Measurements from ENCODE around the gene PJVK. TPM values are rescaled to one million over a fixed set of nuclear protein-coding genes. Genes with fewer than 3 reads are reported as not detected.

PJVK gene
- total and polyA plus RNA-seq, 10 of the 15 experiments (the other 5 are each of a cell fraction or from before 2014, with no cell fraction given): 1.8 to 6.8 (median 3.2) TPM

- no peak overlapping the region for H3K27ac ChIP-seq (ENCODE audit: control insufficient read depth, insufficient read depth)
- ChIA-PET POLR2A (no interaction called here), RAD21 (ENCODE audit: unreplicated experiment) (interaction anchor here (1.4 kb wide), 1 partner anchor 10 kb away, joined by 3 read pairs; no protein-coding TSS in a partner anchor), CTCF (interaction anchor here (1.3 kb wide), 1 partner anchor 10 kb away, joined by 3 read pairs; no protein-coding TSS in a partner anchor), SMC1A (ENCODE audit: uncharacterized antibody, unreplicated experiment) (no interaction called here)
- 79% methylated on average over 5 of the region's 5 CpGs for WGBS (ENCODE audit: insufficient coverage, insufficient replicate concordance, low lambda C conversion rate, missing lambda C conversion rate)
- FAIRE-seq (no peak), ATAC-seq (no peak), DNase-seq (ENCODE audit: low read depth, low spot score) (no peak)
- in situ Hi-C loops (cut with MboI): no loop called here
- H3K36me3 ChIP-seq (ENCODE audit: control insufficient read depth in 2 of 2, insufficient read depth in 2 of 2, low read length in 1 of 2): no peaks in the 10 kb centered on the region
- TF ChIP-seq EED (IDR thresholded peaks at IDR 0.05; ENCODE audit: low read depth) (no peak), CREM (IDR thresholded peaks at IDR 0.05; ENCODE audit: low read depth) (no peak), SRF (IDR thresholded peaks at IDR 0.05; ENCODE audit: low read depth in 2 of 2, low read length in 2 of 2) (no peak), SIX5 (IDR thresholded peaks at IDR 0.05; ENCODE audit: low read depth, low read length, severe bottlenecking) (no peak)
- TF ChIP-seq, protein P1, sequence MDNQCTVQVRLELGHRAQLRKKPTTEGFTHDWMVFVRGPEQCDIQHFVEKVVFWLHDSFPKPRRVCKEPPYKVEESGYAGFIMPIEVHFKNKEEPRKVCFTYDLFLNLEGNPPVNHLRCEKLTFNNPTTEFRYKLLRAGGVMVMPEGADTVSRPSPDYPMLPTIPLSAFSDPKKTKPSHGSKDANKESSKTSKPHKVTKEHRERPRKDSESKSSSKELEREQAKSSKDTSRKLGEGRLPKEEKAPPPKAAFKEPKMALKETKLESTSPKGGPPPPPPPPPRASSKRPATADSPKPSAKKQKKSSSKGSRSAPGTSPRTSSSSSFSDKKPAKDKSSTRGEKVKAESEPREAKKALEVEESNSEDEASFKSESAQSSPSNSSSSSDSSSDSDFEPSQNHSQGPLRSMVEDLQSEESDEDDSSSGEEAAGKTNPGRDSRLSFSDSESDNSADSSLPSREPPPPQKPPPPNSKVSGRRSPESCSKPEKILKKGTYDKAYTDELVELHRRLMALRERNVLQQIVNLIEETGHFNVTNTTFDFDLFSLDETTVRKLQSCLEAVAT (IDR thresholded peaks at IDR 0.05): no peak
- H3K79me2 ChIP-seq (ENCODE audit: control insufficient read depth, insufficient read depth, low read length): peaks cover 3% of the 10 kb centered on the region
- no peak overlapping the region for H3K4me2 ChIP-seq (ENCODE audit: control insufficient read depth, insufficient read depth)
- no peak overlapping the region for H3K4me3 ChIP-seq
- intact Hi-C loops (cut with micrococcal nuclease; ENCODE audit: unreplicated experiment): no loop called here
- no peak overlapping the region for H2AFZ ChIP-seq (ENCODE audit: control insufficient read depth, low read depth, low read length)
- no peaks in the 10 kb centered on the region for H4K20me1 ChIP-seq (ENCODE audit: control insufficient read depth, insufficient read depth)
- peaks cover 15% of the 10 kb centered on the region for H3K4me1 ChIP-seq (ENCODE audit: control insufficient read depth, insufficient read depth, low read length)
- BruUV-seq (replicated peaks): no TSS peak
- H3K9ac ChIP-seq (ENCODE audit: control insufficient read depth, insufficient read depth, low read length): no peak overlapping the region
- H3K9me3 ChIP-seq (replicated peaks; ENCODE audit: control insufficient read depth, insufficient read depth, low read length): no peaks in the 10 kb centered on the region
- no peaks in the 10 kb centered on the region for H3K27me3 ChIP-seq (replicated peaks in 1 of 2; ENCODE audit: control insufficient read depth in 2 of 2, insufficient read depth in 2 of 2, low read length in 1 of 2)
These were observed 41.9 kb upstream of the PJVK start for GRCh38 chr2:178409261-178409660.

DNA sequence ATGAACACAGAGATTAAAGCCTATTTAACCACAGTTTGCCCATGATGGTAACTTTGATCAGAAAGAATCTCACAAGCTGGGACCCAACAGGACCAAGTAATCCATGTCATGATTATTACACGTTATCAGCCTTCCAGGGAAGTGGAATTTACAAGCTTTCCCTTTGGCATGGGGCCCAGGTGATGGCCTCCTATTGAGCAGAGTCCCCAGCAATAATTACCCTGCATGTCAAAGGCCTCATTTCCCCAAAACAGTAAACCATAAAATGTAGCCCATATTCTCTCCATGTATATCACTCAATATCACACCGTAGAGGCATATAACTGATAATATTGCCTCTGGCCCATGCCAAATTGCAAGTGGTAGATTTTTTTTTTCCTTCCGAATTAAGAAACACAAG lies 39.1 kb upstream of the PJVK start:
- Histone ChIP-seq H2AFZ (ENCODE audit: control insufficient read depth, low read depth, low read length) (no peak overlapping the region), H3K9ac (ENCODE audit: control insufficient read depth, insufficient read depth, low read length) (no peak overlapping the region), H3K36me3 (ENCODE audit: control insufficient read depth in 2 of 2, insufficient read depth in 2 of 2, low read length in 1 of 2) (no peaks in the 10 kb centered on the region; a peak in 1 of 4 replicates), H3K4me2 (ENCODE audit: control insufficient read depth, insufficient read depth) (no peak overlapping the region), H3K79me2 (ENCODE audit: control insufficient read depth, insufficient read depth, low read length) (peaks cover 20% of the 10 kb centered on the region), H3K4me1 (ENCODE audit: control insufficient read depth, insufficient read depth, low read length) (no peaks in the 10 kb centered on the region; the same call in 1 of the 2 replicates), H3K27me3 (replicated peaks in 1 of 2; ENCODE audit: control insufficient read depth in 2 of 2, insufficient read depth in 2 of 2, low read length in 1 of 2) (no peaks in the 10 kb centered on the region), H3K4me3 (no peak overlapping the region), H3K9me3 (replicated peaks; ENCODE audit: control insufficient read depth, insufficient read depth, low read length) (no peaks in the 10 kb centered on the region), H4K20me1 (ENCODE audit: control insufficient read depth, insufficient read depth) (no peaks in the 10 kb centered on the region), H3K27ac (ENCODE audit: control insufficient read depth, insufficient read depth) (no peak overlapping the region)
- in situ Hi-C loops (cut with MboI) (no loop called here), intact Hi-C loops (cut with micrococcal nuclease; ENCODE audit: unreplicated experiment) (no loop called here)
- ChIA-PET RAD21 (ENCODE audit: unreplicated experiment) (interaction anchor here (0.8 to 6.5 kb wide), 3 partner anchors 15 to 118 kb away, joined by 3 to 107 read pairs (median 4); no protein-coding TSS in a partner anchor), SMC1A (ENCODE audit: uncharacterized antibody, unreplicated experiment) (interaction anchor here (0.6 to 10.6 kb wide), 2 partner anchors 14 to 632 kb away, joined by 3 to 454 read pairs; no protein-coding TSS in a partner anchor), CTCF (interaction anchor here (12.4 kb wide), 1 partner anchor 13 kb away, joined by 702 read pairs; no protein-coding TSS in a partner anchor), POLR2A (interaction anchor here (2.1 kb wide), 1 partner anchor 13 kb away, joined by 8 read pairs; no protein-coding TSS in a partner anchor)
- FAIRE-seq: no peak
- DNase-seq (ENCODE audit: low read depth, low spot score): no peak
- 83% methylated on average over 3 of the region's 3 CpGs for WGBS (ENCODE audit: insufficient coverage, insufficient replicate concordance, low lambda C conversion rate, missing lambda C conversion rate)
- no TSS peak for BruUV-seq (replicated peaks)
- ATAC-seq: no peak
- TF ChIP-seq, protein P2, sequence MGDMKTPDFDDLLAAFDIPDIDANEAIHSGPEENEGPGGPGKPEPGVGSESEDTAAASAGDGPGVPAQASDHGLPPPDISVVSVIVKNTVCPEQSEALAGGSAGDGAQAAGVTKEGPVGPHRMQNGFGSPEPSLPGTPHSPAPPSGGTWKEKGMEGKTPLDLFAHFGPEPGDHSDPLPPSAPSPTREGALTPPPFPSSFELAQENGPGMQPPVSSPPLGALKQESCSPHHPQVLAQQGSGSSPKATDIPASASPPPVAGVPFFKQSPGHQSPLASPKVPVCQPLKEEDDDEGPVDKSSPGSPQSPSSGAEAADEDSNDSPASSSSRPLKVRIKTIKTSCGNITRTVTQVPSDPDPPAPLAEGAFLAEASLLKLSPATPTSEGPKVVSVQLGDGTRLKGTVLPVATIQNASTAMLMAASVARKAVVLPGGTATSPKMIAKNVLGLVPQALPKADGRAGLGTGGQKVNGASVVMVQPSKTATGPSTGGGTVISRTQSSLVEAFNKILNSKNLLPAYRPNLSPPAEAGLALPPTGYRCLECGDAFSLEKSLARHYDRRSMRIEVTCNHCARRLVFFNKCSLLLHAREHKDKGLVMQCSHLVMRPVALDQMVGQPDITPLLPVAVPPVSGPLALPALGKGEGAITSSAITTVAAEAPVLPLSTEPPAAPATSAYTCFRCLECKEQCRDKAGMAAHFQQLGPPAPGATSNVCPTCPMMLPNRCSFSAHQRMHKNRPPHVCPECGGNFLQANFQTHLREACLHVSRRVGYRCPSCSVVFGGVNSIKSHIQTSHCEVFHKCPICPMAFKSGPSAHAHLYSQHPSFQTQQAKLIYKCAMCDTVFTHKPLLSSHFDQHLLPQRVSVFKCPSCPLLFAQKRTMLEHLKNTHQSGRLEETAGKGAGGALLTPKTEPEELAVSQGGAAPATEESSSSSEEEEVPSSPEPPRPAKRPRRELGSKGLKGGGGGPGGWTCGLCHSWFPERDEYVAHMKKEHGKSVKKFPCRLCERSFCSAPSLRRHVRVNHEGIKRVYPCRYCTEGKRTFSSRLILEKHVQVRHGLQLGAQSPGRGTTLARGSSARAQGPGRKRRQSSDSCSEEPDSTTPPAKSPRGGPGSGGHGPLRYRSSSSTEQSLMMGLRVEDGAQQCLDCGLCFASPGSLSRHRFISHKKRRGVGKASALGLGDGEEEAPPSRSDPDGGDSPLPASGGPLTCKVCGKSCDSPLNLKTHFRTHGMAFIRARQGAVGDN (IDR thresholded peaks at IDR 0.05): no peak
- TF ChIP-seq FOXK2 (IDR thresholded peaks at IDR 0.05) (no peak), HCFC1 (IDR thresholded peaks at IDR 0.05; ENCODE audit: low read length) (no peak), NFYB (IDR thresholded peaks at IDR 0.05; ENCODE audit: insufficient read depth, low read depth, low read length) (no peak), EGR1 (IDR thresholded peaks at IDR 0.05; ENCODE audit: borderline replicate concordance in 1 of 2, low read depth in 2 of 2, low read length in 2 of 2) (no peak), PML (IDR thresholded peaks at IDR 0.05; ENCODE audit: low read length) (no peak)
